Stomach (tissue), 4 donors: ENCODE measurements around the gene DCLK2.

ENCODE experiments used
- EP300 ChIP-seq: sonication (generic); formaldehyde crosslinking; IDR thresholded peaks from one replicate; pipeline ENCODE4 v1.6.1; 2017; ENCODE audit warnings: antibody characterized with exemption
- POLR2A ChIP-seq, 4 donors: fragments of 450-650 bp; IDR thresholded peaks; one replicate each; pipeline ENCODE4 v1.6.1; 2016; ENCODE audit warnings: antibody characterized with exemption in 4 of 4, control low read depth in 2 of 4, mild to moderate bottlenecking in 1 of 4, moderate library complexity in 1 of 4
- TF ChIP-seq, protein P1 (sequence below), 7 experiments: fragments of 450-650 bp in 4 of 7; fragments of 200-600 bp in 3 of 7; sonication (generic) in 3 of 7; IDR thresholded peaks; one replicate each; pipeline ENCODE4 v1.5.1; 2016 to 2019; ENCODE audit warnings: antibody characterized with exemption in 7 of 7, control low read depth in 2 of 7, mild to moderate bottlenecking in 1 of 7

- TF ChIP-seq, protein P1, sequence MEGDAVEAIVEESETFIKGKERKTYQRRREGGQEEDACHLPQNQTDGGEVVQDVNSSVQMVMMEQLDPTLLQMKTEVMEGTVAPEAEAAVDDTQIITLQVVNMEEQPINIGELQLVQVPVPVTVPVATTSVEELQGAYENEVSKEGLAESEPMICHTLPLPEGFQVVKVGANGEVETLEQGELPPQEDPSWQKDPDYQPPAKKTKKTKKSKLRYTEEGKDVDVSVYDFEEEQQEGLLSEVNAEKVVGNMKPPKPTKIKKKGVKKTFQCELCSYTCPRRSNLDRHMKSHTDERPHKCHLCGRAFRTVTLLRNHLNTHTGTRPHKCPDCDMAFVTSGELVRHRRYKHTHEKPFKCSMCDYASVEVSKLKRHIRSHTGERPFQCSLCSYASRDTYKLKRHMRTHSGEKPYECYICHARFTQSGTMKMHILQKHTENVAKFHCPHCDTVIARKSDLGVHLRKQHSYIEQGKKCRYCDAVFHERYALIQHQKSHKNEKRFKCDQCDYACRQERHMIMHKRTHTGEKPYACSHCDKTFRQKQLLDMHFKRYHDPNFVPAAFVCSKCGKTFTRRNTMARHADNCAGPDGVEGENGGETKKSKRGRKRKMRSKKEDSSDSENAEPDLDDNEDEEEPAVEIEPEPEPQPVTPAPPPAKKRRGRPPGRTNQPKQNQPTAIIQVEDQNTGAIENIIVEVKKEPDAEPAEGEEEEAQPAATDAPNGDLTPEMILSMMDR (IDR thresholded peaks at IDR 0.05) = no peak
- TF ChIP-seq EP300 = no peak
- no peak for TF ChIP-seq POLR2A (IDR thresholded peaks at IDR 0.05)
Measured at GRCh38 chr4:150219841-150220240, 141.6 kb downstream of the DCLK2 start.
